Omental fat pad (tissue), 4 donors: ENCODE data around the gene C6orf15. TPM values are rescaled to one million over a fixed set of nuclear protein-coding genes. Genes with fewer than 3 reads are reported as not detected.

ENCODE experiments used
- ATAC-seq: fragments of 150-250 bp; one replicate; pipeline ENCODE4 v1.9.1; 2016; ENCODE audit warnings: mild to moderate bottlenecking, moderate library complexity; ENCODE audit not compliant: low FRiP score
- DNase-seq: peaks from one replicate; pipeline ENCODE4 v3.0.0-alpha.2; 2019; ENCODE audit warnings: low spot score
- CTCF ChIP-seq, 3 donors: fragments of 450-650 bp; IDR thresholded peaks; one replicate each; pipeline ENCODE4 v1.5.1; 2016 to 2017; ENCODE audit warnings: antibody characterized with exemption in 3 of 3, mild to moderate bottlenecking in 3 of 3, moderate library complexity in 2 of 3
- total RNA-seq, 4 donors: library from RNA; depleted of rRNA; stranded (reverse); fragments of >200 nt; gene quantifications; one replicate each; pipeline ENCODE4 v1.1.0, GENCODE V29; 2016

Gene C6orf15
- total RNA-seq, 4 donors from 2014 or later: not detected

- ATAC-seq (no peak), DNase-seq (no peak)
- no peak for TF ChIP-seq CTCF (IDR thresholded peaks at IDR 0.05)
Observed at GRCh38 chr6:31115941-31116560, 3.7 kb upstream of the C6orf15 start.

- TF ChIP-seq CTCF (IDR thresholded peaks at IDR 0.05): no peak
- no peak for ATAC-seq
- DNase-seq: no peak
Observed at GRCh38 chr6:31114970-31115849, 2.8 kb upstream of the C6orf15 start.

DNA sequence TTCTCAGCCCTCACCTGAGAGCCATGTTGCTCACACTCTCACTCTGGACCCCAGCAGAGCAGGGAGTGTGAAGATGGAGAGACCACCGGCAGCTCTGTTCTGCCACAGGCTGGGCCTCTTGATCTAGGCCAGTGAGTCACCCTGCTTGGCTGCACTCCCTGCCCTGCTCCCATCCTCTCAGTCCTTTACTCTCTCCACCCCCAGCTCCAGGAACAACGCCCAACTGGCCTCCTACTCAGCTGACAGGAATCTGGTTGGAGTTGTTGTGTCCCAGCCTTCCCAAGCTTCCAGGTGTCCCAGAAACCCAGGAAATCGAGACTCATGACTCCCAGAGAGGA, 2.1 kb upstream of the C6orf15 start, which contains the start of gene PSORS1C1:
Gene PSORS1C1, plus strand, starts transcription at position 260 of the 338 bp plus-strand sequence. CDS start 14,833 bp downstream, outside the sequence.
- TF ChIP-seq CTCF (IDR thresholded peaks at IDR 0.05): no peak
- peak; percentile 94 for ATAC-seq
- peak; percentile 46 for DNase-seq

DNA sequence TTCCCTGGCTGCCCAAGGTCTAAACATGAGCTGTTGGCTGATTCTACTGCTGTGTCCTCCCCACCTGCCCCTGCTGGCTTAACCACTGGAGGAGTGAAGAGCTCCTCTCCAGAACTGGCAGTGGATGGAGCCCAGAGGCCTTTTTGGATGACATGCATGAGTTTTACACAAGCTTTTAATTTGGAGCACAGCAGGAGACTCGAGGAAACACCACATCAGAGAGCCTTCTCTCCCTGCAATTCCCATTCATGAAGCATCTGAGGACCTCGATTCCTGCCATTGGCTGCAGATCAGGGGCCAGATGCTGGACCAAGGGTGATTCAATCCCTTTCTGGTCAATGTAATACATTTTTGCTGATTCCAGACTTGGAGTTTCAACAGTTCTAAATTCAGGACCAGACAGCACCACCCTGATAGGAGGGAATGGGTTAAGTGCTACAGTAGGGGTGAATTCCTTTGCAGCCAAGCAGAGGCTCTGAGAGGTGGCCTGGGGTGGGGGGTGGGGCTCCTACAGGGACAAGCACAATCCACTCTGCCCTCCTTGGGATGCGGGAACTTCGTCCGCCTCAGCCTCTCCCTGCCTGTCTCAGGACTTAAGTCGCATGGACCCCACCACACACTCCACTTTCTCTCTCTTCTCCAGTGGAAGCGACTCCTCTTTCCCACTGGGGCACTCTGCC, 1.6 kb upstream of the C6orf15 start:
- no peak for ATAC-seq
- TF ChIP-seq CTCF (IDR thresholded peaks at IDR 0.05): no peak
- DNase-seq: no peak

DNA sequence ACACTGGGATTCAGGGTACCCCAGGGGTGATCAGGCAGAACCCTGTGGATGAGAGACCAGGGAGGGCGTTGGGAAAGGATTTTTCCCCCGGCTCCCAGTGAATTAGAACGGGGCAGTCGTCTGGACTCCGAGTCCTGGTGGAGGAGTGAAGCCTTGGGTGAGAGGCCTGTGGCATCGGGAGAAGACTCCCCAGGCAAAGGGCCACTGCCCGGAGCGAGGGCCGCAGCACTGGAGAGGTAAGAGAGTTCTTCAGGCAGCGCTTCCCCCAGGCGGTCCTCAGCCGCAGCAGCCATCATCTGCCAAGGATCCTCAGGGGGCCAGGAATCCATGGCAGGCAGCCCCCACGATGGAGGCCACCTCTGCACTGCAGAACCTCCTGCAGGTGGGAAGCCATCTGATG, 663 bp downstream of the C6orf15 start:
- ATAC-seq (no peak), DNase-seq (no peak)
- TF ChIP-seq CTCF (IDR thresholded peaks at IDR 0.05): no peak

- no peak for ATAC-seq
- no peak for TF ChIP-seq CTCF (IDR thresholded peaks at IDR 0.05)
- no peak for DNase-seq
Observed at GRCh38 chr6:31110825-31111582, 1.4 kb downstream of the C6orf15 start.
